Measurements from ENCODE around the gene SRD5A3. TPM values are rescaled to one million over a fixed set of nuclear protein-coding genes. Genes with fewer than 3 reads are reported as not detected.
A peak's percentile ranks its signal among the peaks of the same experiment; 100 is the strongest.

The SRD5A3 gene
- total and polyA plus RNA-seq, 2 donors: 6.1 to 9.7 TPM

GRCh38 chr4:55369968-55370367 lies 23.9 kb downstream of the SRD5A3 start:
- H3K27ac ChIP-seq (ENCODE audit: low read depth): no peak overlapping the region
- WGBS: 94% methylated on average over 2 of the region's 2 CpGs
- no peak for DNase-seq (ENCODE audit: extremely low spot score)
- H3K4me1 ChIP-seq (ENCODE audit: insufficient read depth): no peaks in the 10 kb centered on the region
- no peak overlapping the region for H3K4me3 ChIP-seq (ENCODE audit: low read depth, low read length)
- H3K36me3 ChIP-seq (ENCODE audit: insufficient read depth): no peaks in the 10 kb centered on the region

GRCh38 chr4:55372259-55372658 lies 26.2 kb downstream of the SRD5A3 start:
- no peaks in the 10 kb centered on the region for H3K4me1 ChIP-seq (ENCODE audit: insufficient read depth)
- no peaks in the 10 kb centered on the region for H3K36me3 ChIP-seq (ENCODE audit: insufficient read depth)
- no peak overlapping the region for H3K27ac ChIP-seq (ENCODE audit: low read depth)
- WGBS: 88% methylated on average over 7 of the region's 7 CpGs
- no peak overlapping the region for H3K4me3 ChIP-seq (ENCODE audit: low read depth, low read length)
- no peak for DNase-seq (ENCODE audit: extremely low spot score)

GRCh38 chr4:55373461-55373860 lies 27.4 kb downstream of the SRD5A3 start:
- DNase-seq (ENCODE audit: extremely low spot score): no peak
- 100% methylated on average over 1 of the region's 1 CpG for WGBS
- H3K4me1 ChIP-seq (ENCODE audit: insufficient read depth): no peaks in the 10 kb centered on the region
- no peak overlapping the region for H3K27ac ChIP-seq (ENCODE audit: low read depth)
- H3K4me3 ChIP-seq (ENCODE audit: low read depth, low read length): no peak overlapping the region
- no peaks in the 10 kb centered on the region for H3K36me3 ChIP-seq (ENCODE audit: insufficient read depth)

GRCh38 chr4:55376698-55377097 lies 30.7 kb downstream of the SRD5A3 start:
- no peaks in the 10 kb centered on the region for H3K4me1 ChIP-seq (ENCODE audit: insufficient read depth)
- no peaks in the 10 kb centered on the region for H3K36me3 ChIP-seq (ENCODE audit: insufficient read depth)
- DNase-seq (ENCODE audit: extremely low spot score): no peak
- H3K4me3 ChIP-seq (ENCODE audit: low read depth, low read length): no peak overlapping the region
- no peak overlapping the region for H3K27ac ChIP-seq (ENCODE audit: low read depth)
- 92% methylated on average over 2 of the region's 2 CpGs for WGBS

GRCh38 chr4:55378617-55379467 lies 32.8 kb downstream of the SRD5A3 start:
- no peak for DNase-seq (ENCODE audit: extremely low spot score)
- Histone ChIP-seq H3K36me3 (ENCODE audit: insufficient read depth) (no peaks in the 10 kb centered on the region), H3K4me1 (ENCODE audit: insufficient read depth) (no peaks in the 10 kb centered on the region), H3K27ac (ENCODE audit: low read depth) (peak overlapping the region; percentile 74), H3K4me3 (ENCODE audit: low read depth, low read length) (no peak overlapping the region)
- WGBS: 74% methylated on average over 13 of the region's 13 CpGs

GRCh38 chr4:55380576-55380975 lies 34.5 kb downstream of the SRD5A3 start:
- WGBS: 84% methylated on average over 2 of the region's 2 CpGs
- Histone ChIP-seq H3K4me1 (ENCODE audit: insufficient read depth) (no peaks in the 10 kb centered on the region), H3K27ac (ENCODE audit: low read depth) (no peak overlapping the region), H3K4me3 (ENCODE audit: low read depth, low read length) (no peak overlapping the region), H3K36me3 (ENCODE audit: insufficient read depth) (no peaks in the 10 kb centered on the region)
- no peak for DNase-seq (ENCODE audit: extremely low spot score)

GRCh38 chr4:55381502-55381901 lies 35.5 kb downstream of the SRD5A3 start:
- no peak for DNase-seq (ENCODE audit: extremely low spot score)
- H3K27ac ChIP-seq (ENCODE audit: low read depth): no peak overlapping the region
- WGBS: 91% methylated on average over 7 of the region's 7 CpGs

GRCh38 chr4:55382488-55383003 lies 36.5 kb downstream of the SRD5A3 start:
- no peaks in the 10 kb centered on the region for H3K4me1 ChIP-seq (ENCODE audit: insufficient read depth)
- H3K36me3 ChIP-seq (ENCODE audit: insufficient read depth): no peaks in the 10 kb centered on the region
- DNase-seq (ENCODE audit: extremely low spot score): no peak
- H3K27ac ChIP-seq (ENCODE audit: low read depth): no peak overlapping the region
- no peak overlapping the region for H3K4me3 ChIP-seq (ENCODE audit: low read depth, low read length)
- 86% methylated on average over 3 of the region's 3 CpGs for WGBS

More at GRCh38 chr4:55381502-55381901, 35.5 kb downstream of the SRD5A3 start:
- Histone ChIP-seq H3K36me3 (ENCODE audit: insufficient read depth) (no peaks in the 10 kb centered on the region), H3K4me3 (ENCODE audit: low read depth, low read length) (no peak overlapping the region), H3K4me1 (ENCODE audit: insufficient read depth) (no peaks in the 10 kb centered on the region)

- H3K36me3 ChIP-seq (ENCODE audit: insufficient read depth): no peaks in the 10 kb centered on the region
- no peaks in the 10 kb centered on the region for H3K4me1 ChIP-seq (ENCODE audit: insufficient read depth)
- no peak for DNase-seq (ENCODE audit: extremely low spot score)
- H3K27ac ChIP-seq (ENCODE audit: low read depth): no peak overlapping the region
- WGBS: 74% methylated on average over 3 of the region's 3 CpGs
- H3K4me3 ChIP-seq (ENCODE audit: low read depth, low read length): no peak overlapping the region
These were observed 39.2 kb downstream of the SRD5A3 start for GRCh38 chr4:55385201-55385649.

- no peak overlapping the region for H3K27ac ChIP-seq (ENCODE audit: low read depth)
- H3K4me1 ChIP-seq (ENCODE audit: insufficient read depth): no peaks in the 10 kb centered on the region
- no peaks in the 10 kb centered on the region for H3K36me3 ChIP-seq (ENCODE audit: insufficient read depth)
- no peak overlapping the region for H3K4me3 ChIP-seq (ENCODE audit: low read depth, low read length)
- DNase-seq (ENCODE audit: extremely low spot score): no peak
These were observed 40.0 kb downstream of the SRD5A3 start for GRCh38 chr4:55386073-55386472.

- no peak for DNase-seq (ENCODE audit: extremely low spot score)
- Histone ChIP-seq H3K27ac (ENCODE audit: low read depth) (no peak overlapping the region), H3K4me1 (ENCODE audit: insufficient read depth) (no peaks in the 10 kb centered on the region), H3K4me3 (ENCODE audit: low read depth, low read length) (no peak overlapping the region), H3K36me3 (ENCODE audit: insufficient read depth) (no peaks in the 10 kb centered on the region)
- WGBS: 94% methylated on average over 2 of the region's 2 CpGs
These were observed 40.8 kb downstream of the SRD5A3 start for GRCh38 chr4:55386840-55387239.

GRCh38 chr4:55393461-55394320 lies 47.6 kb downstream of the SRD5A3 start:
- Histone ChIP-seq H3K4me3 (ENCODE audit: low read depth, low read length) (no peak overlapping the region), H3K4me1 (ENCODE audit: insufficient read depth) (no peaks in the 10 kb centered on the region), H3K27ac (ENCODE audit: low read depth) (no peak overlapping the region), H3K36me3 (ENCODE audit: insufficient read depth) (no peaks in the 10 kb centered on the region)
- 92% methylated on average over 4 of the region's 4 CpGs for WGBS
- no peak for DNase-seq (ENCODE audit: extremely low spot score)

GRCh38 chr4:55395218-55395528 lies 49.1 kb downstream of the SRD5A3 start:
- H3K36me3 ChIP-seq (ENCODE audit: insufficient read depth): no peaks in the 10 kb centered on the region
- no peak for DNase-seq (ENCODE audit: extremely low spot score)
- 1% methylated on average over 4 of the region's 4 CpGs for WGBS

More at GRCh38 chr4:55395218-55395528, 49.1 kb downstream of the SRD5A3 start:
- no peaks in the 10 kb centered on the region for H3K4me1 ChIP-seq (ENCODE audit: insufficient read depth)
- peak overlapping the region; percentile 92 for H3K4me3 ChIP-seq (ENCODE audit: low read depth, low read length)
- peak overlapping the region; percentile 99 for H3K27ac ChIP-seq (ENCODE audit: low read depth)

Data from urinary bladder (tissue), 4 donors.